Measurements from ENCODE around the gene NPSR1. TPM values are rescaled to one million over a fixed set of nuclear protein-coding genes. Genes with fewer than 3 reads are reported as not detected.
"Not testable (repeated sequence)": the region's sequence is repeated elsewhere in the genome, so short reads cannot be mapped to it uniquely, and the experiment has no call there.

The NPSR1 gene
- total RNA-seq, 1 experiment from 2014 or later = not detected

DNA sequence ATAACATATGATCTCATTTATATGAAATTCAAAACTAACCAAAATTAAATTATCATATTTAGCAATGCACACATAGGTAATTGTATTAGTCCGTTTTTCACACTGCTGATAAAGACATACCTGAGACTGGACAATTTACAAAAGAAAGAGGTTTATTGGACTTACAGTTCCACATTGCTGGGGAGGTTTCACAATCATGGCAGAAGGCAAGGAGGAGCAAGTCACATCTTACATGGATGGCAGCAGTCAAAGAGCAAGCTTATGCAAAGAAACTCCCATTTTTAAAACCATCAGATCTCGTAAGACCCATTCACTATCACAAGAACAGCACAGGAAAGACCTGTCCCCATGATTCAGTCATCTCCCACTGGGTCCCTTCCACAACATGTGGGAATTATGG, 200.4 kb downstream of the NPSR1 start:
- not testable (repeated sequence) for DNase-seq (ENCODE audit: extremely low read depth, low read depth)

DNA sequence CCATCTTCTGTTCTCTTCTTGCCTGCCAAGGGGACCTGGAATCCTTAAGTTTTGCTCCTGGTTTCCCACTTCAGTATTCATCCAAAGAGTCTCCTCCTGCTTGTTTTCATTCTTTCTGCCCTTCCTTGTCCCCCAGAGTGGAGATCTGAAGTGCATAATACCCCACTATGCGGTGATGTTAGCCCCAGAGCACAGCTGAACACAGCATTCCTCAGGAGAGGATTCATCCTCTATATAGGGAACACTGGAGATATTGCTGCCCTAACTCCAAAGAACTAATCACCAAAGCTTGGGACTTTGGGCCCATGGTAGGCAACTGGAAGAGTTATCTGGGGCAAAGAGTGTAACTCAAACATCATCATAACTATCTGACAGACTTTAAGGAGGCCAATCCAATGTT, 201.3 kb downstream of the NPSR1 start:
- not testable (repeated sequence) for DNase-seq (ENCODE audit: extremely low read depth, low read depth)

DNA sequence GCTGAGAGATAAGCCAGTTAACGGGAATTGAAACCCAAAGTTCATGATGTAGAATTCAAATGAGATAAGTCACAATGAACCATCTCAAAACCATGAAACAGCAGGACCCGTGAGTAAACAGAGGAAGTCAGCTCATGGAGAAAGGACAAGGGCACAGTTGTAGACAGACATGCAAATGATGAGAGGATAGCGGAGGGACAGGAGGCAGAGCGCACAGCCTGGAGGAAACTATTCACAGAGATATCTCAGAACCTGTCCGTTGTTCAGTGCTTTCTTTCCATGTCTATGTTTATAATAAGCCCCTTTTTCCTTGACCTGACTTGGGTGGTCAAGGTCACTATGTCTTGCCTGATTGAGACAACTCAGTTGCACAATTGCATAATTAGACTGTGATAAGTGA, 208.2 kb downstream of the NPSR1 start:
- not testable (repeated sequence) for DNase-seq (ENCODE audit: extremely low read depth, low read depth)

DNA sequence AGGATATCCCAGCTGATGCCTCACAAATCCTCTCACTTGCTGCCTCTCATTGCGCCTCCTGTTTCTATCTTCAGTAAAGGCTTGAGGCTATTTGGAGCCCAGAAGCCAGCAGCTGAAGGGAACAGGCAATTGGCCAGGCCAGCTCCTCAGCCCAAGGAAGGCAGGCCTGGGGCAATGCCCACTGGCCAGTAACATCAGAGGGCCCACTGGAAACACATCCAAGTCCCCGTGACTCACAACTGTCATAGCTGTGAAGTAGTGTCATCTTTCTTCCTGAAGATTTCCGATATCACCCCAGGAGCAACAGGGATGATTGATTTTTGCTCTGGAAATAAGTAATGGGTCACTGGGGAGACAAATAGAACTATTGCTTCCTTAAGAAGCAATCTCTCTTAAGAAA, 209.3 kb downstream of the NPSR1 start:
- DNase-seq (ENCODE audit: extremely low read depth, low read depth) = not testable (repeated sequence)

DNA sequence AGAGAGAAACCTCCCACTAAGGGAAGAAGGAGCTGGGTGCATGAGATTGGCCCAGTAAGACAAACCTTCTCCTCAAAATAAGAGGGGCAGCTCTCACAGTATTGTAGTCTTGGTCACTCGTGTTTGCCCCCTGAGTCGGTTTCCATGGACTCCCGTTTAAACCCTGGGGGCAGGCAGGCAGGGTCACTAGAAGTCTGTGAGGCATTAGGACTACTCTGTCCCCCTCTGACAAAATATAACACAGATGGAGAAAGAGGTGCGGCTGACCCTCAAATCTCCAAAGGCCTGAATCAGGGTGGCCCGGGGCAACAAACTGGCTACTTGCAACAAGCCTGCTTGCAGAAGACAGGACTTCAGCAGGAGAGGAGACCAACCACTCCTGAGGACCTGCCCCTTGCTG, 210.6 kb downstream of the NPSR1 start:
- not testable (repeated sequence) for DNase-seq (ENCODE audit: extremely low read depth, low read depth)

DNA sequence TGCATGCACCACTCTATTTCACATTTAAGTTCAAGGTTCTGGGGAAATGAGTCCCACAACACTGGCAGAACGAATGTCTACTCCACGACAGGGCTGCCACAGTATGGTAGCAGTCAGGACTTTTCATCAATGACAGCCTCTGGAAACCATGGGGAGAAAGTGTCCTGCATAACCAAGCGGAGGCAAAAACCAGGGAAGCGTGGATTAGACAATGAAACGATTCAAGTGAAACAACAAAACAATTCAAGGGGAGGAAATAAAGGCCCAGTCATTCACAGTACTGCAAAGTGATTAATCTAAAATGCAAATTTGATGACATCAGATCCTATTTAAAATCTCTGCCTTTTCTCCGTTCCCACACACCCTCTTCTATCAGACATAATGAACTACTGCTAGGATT, 211.0 kb downstream of the NPSR1 start:
- DNase-seq (ENCODE audit: extremely low read depth, low read depth) = no peak

DNA sequence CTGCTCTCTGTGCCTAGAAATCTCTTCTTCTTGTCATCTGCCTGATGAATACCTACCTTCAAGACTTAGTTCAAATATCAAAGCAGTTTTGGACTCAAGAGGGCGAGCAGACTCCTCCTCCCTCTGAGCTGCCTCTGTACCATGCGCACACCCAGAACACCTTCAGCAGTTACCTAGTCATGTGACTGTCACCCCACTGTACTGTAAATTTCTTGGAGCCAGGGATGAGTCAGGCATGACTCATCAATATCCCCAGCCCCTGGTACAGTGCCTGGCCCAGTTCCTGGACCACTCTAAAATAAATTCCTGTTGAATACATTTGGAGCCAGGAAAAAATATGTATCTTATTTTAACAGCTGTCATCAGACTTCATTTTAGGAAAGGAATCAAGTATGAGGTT, 212.0 kb downstream of the NPSR1 start:
- DNase-seq (ENCODE audit: extremely low read depth, low read depth) = not testable (repeated sequence)

DNA sequence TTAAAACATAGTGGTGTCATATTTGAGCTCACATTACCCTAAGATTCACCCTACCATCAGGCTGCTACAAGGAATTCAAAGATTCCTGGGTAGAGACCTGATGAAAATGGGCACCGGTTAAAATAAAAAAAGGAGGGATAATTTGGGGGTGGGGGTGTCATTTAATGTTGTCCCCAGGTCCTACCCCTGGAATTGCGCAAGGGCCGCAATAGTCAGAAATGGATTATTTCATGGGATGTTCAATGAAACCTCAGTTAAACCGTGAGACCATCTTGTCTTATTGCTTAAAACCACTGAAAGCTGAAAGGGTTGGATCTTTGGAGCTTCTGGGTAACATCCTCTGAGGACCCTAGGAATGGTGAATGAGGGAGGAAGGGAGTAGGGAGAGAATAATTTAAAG, 216.3 kb downstream of the NPSR1 start:
- DNase-seq (ENCODE audit: extremely low read depth, low read depth) = not testable (repeated sequence)

DNA sequence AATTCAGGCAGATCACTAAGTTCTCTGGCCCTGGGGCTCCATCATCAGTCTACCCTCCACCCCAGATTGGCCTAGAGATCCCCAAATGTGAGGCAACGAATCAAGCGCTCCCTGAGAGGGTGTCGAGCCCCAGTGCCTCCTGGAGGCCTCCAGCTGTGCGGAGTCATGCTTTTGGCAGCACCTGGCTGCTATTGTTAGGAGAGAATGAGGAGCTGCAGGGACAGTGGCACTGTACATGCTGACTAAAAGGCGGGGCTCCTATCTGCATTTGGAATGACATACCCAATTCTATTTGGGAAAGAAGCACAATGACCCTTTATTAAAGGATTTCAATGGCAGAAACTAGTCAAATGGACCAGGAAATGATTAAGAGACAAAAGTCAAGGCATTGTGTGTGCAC, 217.5 kb downstream of the NPSR1 start:
- DNase-seq (ENCODE audit: extremely low read depth, low read depth) = no peak

DNA sequence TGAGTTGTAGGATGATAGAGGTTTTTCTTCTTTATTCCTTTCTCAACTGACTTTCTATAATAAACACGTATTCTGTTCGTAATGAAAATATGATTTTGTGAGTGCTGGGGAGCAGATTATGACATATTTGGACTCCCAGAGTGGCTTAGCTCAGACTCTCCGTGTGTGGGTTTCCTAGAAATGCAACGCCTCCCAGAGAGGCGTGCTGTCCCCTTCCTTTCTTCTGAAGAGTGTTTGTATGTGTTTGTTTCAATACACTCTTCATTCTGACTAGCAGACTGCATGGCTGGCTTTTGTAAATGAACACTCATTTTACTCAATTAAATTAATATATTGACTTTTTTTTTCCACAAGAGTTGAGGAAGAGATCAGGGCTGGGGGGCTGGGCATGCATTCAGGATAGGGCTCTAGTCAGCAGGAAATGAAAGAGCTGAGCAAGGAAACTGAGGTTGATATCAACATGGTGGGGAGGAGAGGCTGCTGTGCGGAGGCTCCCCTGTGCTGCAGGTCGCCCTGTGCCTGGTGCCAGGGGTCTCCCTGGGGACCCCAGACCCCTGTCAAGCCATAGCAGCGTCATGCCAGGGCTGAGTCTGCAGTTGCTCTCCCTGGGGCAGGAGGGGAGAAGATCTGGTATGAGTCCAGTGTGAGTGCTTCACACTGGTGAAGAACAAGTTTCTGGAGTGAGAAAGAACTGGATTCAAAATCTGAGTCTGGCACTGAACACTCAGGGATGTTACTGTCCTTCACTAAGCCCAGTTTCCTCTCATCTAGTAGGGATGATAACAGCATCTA, 221.1 kb downstream of the NPSR1 start:
- DNase-seq (ENCODE audit: extremely low read depth, low read depth) = not testable (repeated sequence)

DNA sequence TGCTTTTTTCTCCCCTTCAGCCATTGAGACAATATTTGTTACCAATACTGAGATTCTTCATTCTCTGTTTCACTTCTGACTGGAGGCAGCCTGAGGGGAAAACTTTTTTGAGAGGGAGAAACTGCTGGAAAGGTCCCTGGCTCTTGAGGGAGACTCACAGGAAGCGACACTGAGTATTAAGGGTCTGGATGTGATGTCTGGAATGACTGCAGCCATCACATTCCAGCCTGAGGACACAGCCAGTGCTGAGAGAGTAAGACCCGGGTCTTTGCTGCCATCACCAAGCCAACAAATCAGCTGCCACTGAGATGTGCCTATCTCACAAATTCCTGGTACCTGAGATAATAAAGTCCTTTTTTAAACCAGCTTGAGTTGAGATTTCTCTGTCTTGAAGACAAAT, 221.9 kb downstream of the NPSR1 start:
- no peak for DNase-seq (ENCODE audit: extremely low read depth, low read depth)

DNA sequence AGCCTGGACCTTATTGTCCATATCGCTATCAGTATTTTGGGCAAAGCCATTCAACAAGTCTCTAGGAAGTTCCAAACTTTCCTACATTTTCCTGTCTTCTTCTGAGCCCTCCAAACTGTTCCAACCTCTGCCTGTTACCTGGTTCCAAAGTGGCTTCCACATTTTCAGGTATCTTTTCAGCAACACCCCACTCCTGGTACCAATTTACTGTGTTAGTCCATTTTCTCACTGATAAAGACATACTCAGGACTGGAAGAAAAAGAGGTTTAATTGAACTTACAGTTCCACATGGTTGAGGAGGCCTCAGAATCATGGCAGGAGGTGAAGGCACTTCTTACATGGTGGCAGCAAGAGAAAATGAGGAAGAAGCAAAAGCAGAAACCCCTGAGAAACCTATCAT, 225.8 kb downstream of the NPSR1 start:
- not testable (repeated sequence) for DNase-seq (ENCODE audit: extremely low read depth, low read depth)

DNA sequence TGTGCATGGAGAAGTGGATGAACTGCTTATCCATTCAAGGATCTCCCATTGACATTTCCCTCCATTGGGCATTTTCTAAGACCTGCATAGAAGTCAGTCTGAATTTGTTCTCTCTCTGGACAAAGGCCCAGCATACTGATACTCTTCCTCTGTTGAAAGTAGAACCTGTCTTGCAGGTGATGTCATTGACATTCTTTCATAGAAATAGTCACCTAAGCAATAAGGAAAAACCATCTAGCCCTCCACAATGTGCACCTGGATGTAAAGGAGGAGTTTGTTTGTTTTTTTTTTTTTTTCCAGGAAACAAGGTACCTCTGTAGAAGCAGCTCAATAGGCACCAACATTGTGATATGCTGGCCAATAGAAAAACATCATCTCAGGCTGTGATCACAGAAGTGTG, 228.8 kb downstream of the NPSR1 start:
- DNase-seq (ENCODE audit: extremely low read depth, low read depth) = no peak

DNA sequence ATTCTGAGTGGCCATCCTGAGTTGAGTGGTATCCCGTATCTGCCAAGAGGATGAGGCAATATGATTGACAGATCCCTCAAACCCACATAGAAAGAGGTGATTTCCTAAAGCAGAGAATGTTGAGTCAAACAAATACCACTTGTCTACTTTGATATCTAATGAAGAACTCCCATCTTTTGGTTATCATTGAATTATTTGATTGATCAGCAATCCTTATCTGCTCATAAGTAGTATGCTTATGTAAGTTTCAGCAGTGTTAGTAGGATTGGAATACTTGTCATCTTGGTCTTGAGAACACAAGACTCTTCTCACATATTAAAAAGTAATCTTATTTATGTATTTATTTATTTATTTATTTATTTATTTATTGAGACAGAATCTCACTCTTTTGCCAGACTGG, 231.9 kb downstream of the NPSR1 start:
- no peak for DNase-seq (ENCODE audit: extremely low read depth, low read depth)

DNA sequence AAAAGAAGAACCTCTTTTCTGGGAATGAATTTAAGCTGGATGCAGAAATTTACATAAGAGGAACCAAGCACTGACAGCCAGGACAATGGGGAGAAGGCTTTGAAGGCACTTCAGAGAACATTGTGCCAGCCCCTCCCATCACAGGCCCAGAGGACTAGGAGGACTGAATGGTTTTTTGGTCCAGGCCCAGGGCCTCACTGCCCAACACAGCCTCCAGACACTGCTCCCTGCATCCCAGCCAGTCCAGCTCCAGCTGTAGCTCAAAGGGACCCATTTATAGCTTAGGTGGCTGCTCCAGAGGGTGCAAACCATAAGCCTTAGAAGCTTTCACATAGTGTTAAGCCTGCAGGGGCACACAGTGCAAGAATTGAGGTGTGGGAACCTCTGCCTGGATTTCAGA, 237.2 kb downstream of the NPSR1 start:
- DNase-seq (ENCODE audit: extremely low read depth, low read depth) = no peak

Small RNAs within 50 kb of the gene (small RNA-seq; reads per million reads assigned to genes)
- 0 reads per million in 2 experiments for gene RF00322
- 0 reads per million in 2 experiments for gene RN7SL132P

All from NCI-H460 (cell line).